Neuronal stem cell (in vitro differentiated cells): Measurements from ENCODE around the gene CRYAB.
"Not testable (repeated sequence)": the region's sequence is repeated elsewhere in the genome, so short reads cannot be mapped to it uniquely, and the experiment has no call there.

Experiments used
- DNase-seq: peaks from one replicate; pipeline ENCODE4 v3.0.0-alpha.2; 2013; ENCODE audit warnings: low spot score
- H2AFZ ChIP-seq: one replicate; pipeline ENCODE4 v1.6.1; 2013; ENCODE audit warnings: mild to moderate bottlenecking, low read length, inconsistent platforms
- H2AK5ac ChIP-seq: 2 replicates; pipeline ENCODE4 v1.6.1; 2013; ENCODE audit warnings: low read depth, mild to moderate bottlenecking, inconsistent platforms, low read length, moderate library complexity, mixed read lengths
- H2BK120ac ChIP-seq: 2 replicates; pipeline ENCODE4 v1.6.1; 2013; ENCODE audit warnings: low read depth, mild to moderate bottlenecking, inconsistent platforms, low read length, moderate library complexity, mixed read lengths
- H2BK12ac ChIP-seq: one replicate; pipeline ENCODE4 v1.6.1; 2013; ENCODE audit warnings: low read length, inconsistent platforms
- H2BK15ac ChIP-seq: 2 replicates; pipeline ENCODE4 v1.6.1; 2013; ENCODE audit warnings: mild to moderate bottlenecking, low read length, inconsistent platforms, mixed read lengths
- H2BK5ac ChIP-seq: one replicate; pipeline ENCODE4 v1.6.1; 2013; ENCODE audit warnings: inconsistent platforms, mild to moderate bottlenecking, low read length, moderate library complexity
- H3K14ac ChIP-seq: one replicate; pipeline ENCODE4 v1.6.1; 2013; ENCODE audit warnings: low read length, inconsistent platforms
- H3K18ac ChIP-seq: 2 replicates; pipeline ENCODE4 v1.6.1; 2013; ENCODE audit warnings: low read length, inconsistent platforms
- H3K23ac ChIP-seq: 2 replicates; pipeline ENCODE4 v1.6.1; 2013; ENCODE audit warnings: low read depth, mild to moderate bottlenecking, mixed read lengths, low read length, inconsistent platforms; ENCODE audit not compliant: poor library complexity
- H3K27ac ChIP-seq: replicated peaks from 3 replicates; pipeline ENCODE4 v1.5.1; 2013; ENCODE audit warnings: low read length, inconsistent platforms
- H3K27me3 ChIP-seq, 3 experiments: 2 replicates each; pipeline ENCODE4 v1.6.1; 2013; ENCODE audit warnings: low read length in 3 of 3, mild to moderate bottlenecking in 2 of 3, inconsistent platforms in 1 of 3, low read depth in 1 of 3, mixed read lengths in 1 of 3, moderate library complexity in 1 of 3; ENCODE audit not compliant: control insufficient read depth in 3 of 3, insufficient read depth in 3 of 3
- H3K36me3 ChIP-seq, 2 donors: replicated peaks in 1 of 2; 2 replicates each; pipeline ENCODE4 v1.6.1; 2013; ENCODE audit warnings: low read length in 2 of 2; ENCODE audit not compliant: control insufficient read depth in 2 of 2, insufficient read depth in 2 of 2
- H3K4ac ChIP-seq: 2 replicates; pipeline ENCODE4 v1.6.1; 2013; ENCODE audit warnings: inconsistent platforms, mild to moderate bottlenecking, low read length, moderate library complexity
- H3K4me1 ChIP-seq, 2 donors: 1 replicate in 1 of 2; 2 replicates in 1 of 2; pipeline ENCODE4 v1.6.1; 2013; ENCODE audit warnings: low read length in 2 of 2, low read depth in 1 of 2; ENCODE audit not compliant: control insufficient read depth in 2 of 2, insufficient read depth in 1 of 2
- H3K4me2 ChIP-seq: one replicate; pipeline ENCODE4 v1.6.1; 2013; ENCODE audit warnings: mild to moderate bottlenecking, low read length, inconsistent platforms; ENCODE audit not compliant: insufficient read depth, poor library complexity, severe bottlenecking
- H3K4me3 ChIP-seq, 2 donors: 2 replicates each; pipeline ENCODE4 v1.5.1; 2013; ENCODE audit warnings: low read length in 2 of 2, mild to moderate bottlenecking in 2 of 2, inconsistent platforms in 1 of 2, moderate library complexity in 1 of 2
- H3K79me1 ChIP-seq: one replicate; pipeline ENCODE4 v1.6.1; 2013; ENCODE audit warnings: low read depth, mild to moderate bottlenecking, inconsistent platforms, low read length, moderate library complexity
- H3K9ac ChIP-seq: one replicate; pipeline ENCODE4 v1.6.1; 2013; ENCODE audit warnings: mild to moderate bottlenecking, low read depth, low read length, inconsistent platforms; ENCODE audit not compliant: poor library complexity
- H3K9me3 ChIP-seq, 2 donors: replicated peaks in 1 of 2; 2 replicates each; pipeline versions ENCODE3 to v1.6.1; 2013; ENCODE audit warnings: low read length in 2 of 2, mild to moderate bottlenecking in 2 of 2, inconsistent platforms in 1 of 2, low read depth in 1 of 2, mixed read lengths in 1 of 2, moderate library complexity in 1 of 2; ENCODE audit not compliant: control insufficient read depth in 2 of 2, insufficient read depth in 1 of 2
- H4K8ac ChIP-seq: one replicate; pipeline ENCODE4 v1.6.1; 2013; ENCODE audit warnings: low read depth, mild to moderate bottlenecking, inconsistent platforms, low read length, moderate library complexity
- H4K91ac ChIP-seq: one replicate; pipeline ENCODE4 v1.6.1; 2013; ENCODE audit warnings: low read length, low read depth, mild to moderate bottlenecking, inconsistent platforms; ENCODE audit not compliant: poor library complexity
- WGBS, 2 donors: extraction: QIAGEN DNeasy Blood & Tissue Kit; methylation state at CpG; one replicate each; pipeline ENCODE4 v1.1.7; 2013; ENCODE audit warnings: missing lambda C conversion rate in 2 of 2, mixed read lengths in 1 of 2; ENCODE audit not compliant: insufficient read length in 2 of 2, insufficient replicate concordance in 1 of 2; ENCODE audit errors: extremely low coverage in 2 of 2; 5-methylcytosine and 5-hydroxymethylcytosine counted together

The CRYAB gene

DNA sequence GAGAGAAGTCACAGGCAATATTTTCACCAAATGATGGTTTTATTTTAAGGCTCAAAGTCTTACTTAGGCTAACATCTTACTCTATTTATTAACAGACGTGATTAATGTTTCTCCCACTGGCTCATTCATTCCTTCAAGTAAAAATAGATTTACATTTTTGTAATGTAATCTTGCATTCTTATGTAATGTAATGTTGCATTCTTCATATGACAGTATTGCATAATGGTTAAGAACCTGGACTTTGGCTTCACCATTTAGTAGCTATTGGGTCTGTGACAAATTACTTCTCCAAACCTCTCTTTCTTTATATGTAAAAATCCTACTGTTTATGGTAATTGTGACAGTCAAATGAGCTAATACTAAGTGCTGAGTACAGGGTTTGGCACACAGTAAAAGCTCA lies 22.3 kb upstream of the CRYAB start:
- DNase-seq, result no peak
- H3K27ac ChIP-seq, result no peak overlapping the region

DNA sequence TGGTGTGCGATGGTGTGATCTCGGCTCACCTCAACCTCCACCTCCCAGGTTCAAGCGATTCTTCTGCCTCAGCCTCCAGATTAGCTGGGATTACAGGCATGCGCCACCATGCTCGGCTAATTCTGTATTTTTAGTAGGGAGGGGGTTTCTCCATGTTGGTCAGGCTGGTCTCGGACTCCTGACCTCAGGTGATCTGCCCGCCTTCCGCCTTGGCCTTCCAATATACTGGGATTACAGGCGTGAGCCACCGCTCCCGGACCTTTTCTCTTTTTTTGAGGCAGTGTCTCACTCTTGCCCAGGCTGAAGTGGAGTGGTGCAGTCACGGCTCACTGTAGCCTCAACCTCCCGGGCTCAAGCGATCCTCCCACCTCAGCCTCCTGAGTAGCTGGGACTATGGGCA lies 21.6 kb upstream of the CRYAB start:
- H3K27me3 ChIP-seq, H3K79me1 ChIP-seq, H3K18ac ChIP-seq, H4K91ac ChIP-seq, H2AFZ ChIP-seq, H2BK12ac ChIP-seq, DNase-seq, H2AK5ac ChIP-seq, H3K4me3 ChIP-seq, H3K9ac ChIP-seq, H2BK120ac ChIP-seq, H2BK5ac ChIP-seq, H3K36me3 ChIP-seq, H3K4ac ChIP-seq, H3K23ac ChIP-seq, H3K9me3 ChIP-seq, H3K27ac ChIP-seq, H2BK15ac ChIP-seq, H3K4me2 ChIP-seq, H3K14ac ChIP-seq: not testable (repeated sequence)
- peak overlapping the region; percentile 25 for H4K8ac ChIP-seq
- peaks cover 11 to 29% of the 10 kb centered on the region in 2 donors for H3K4me1 ChIP-seq
- WGBS, 2 donors, result no CpG with 5 or more reads among the region's 14 CpGs

More for the DNA sequence above, 22.3 kb upstream of the CRYAB start:
- Histone ChIP-seq H3K9ac (no peak overlapping the region), H3K14ac (no peak overlapping the region), H2BK12ac (no peak overlapping the region), H3K79me1 (no peaks in the 10 kb centered on the region), H4K8ac (no peak overlapping the region), H3K36me3 (peaks cover 0 to 7% of the 10 kb centered on the region in 2 donors), H3K4me1 (peaks cover 16 to 35% of the 10 kb centered on the region in 2 donors), H3K9me3 (no peaks in the 10 kb centered on the region), H3K4me3 (no peak overlapping the region), H2AFZ (no peak overlapping the region), H2BK120ac (no peak overlapping the region), H4K91ac (no peak overlapping the region), H2AK5ac (no peak overlapping the region), H3K18ac (no peak overlapping the region), H2BK15ac (no peak overlapping the region), H3K23ac (no peak overlapping the region), H3K4me2 (no peak overlapping the region), H3K27me3 (no peaks in the 10 kb centered on the region), H2BK5ac (no peak overlapping the region), H3K4ac (no peak overlapping the region)
- WGBS, 2 donors, result no CpG with 5 or more reads among the region's 1 CpG

DNA sequence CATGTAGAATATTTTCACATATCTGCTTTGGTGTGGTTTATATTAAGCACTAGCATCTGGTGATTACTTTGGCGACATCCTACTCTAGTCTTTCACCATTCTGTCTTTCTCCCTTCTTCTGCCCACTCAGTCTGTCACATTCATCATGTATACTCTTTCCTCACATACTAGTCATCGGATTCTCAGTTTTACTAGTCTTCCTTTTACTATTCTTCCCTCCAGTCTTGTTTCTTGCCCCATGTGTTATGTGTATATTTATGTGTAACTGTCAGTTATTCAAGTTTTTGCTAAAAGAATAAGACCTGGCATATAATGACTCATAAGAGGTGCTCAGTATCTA lies 21.0 kb upstream of the CRYAB start:
- Histone ChIP-seq H3K14ac (no peak overlapping the region), H3K36me3 (peaks cover 0 to 7% of the 10 kb centered on the region in 2 donors), H3K9me3 (no peaks in the 10 kb centered on the region), H3K4me2 (no peak overlapping the region), H2BK15ac (no peak overlapping the region), H3K4me1 (peaks cover 6 to 24% of the 10 kb centered on the region in 2 donors), H3K27ac (no peak overlapping the region), H4K91ac (no peak overlapping the region), H3K79me1 (no peaks in the 10 kb centered on the region), H2AFZ (no peak overlapping the region), H3K4ac (no peak overlapping the region), H3K4me3 (no peak overlapping the region), H4K8ac (no peak overlapping the region), H3K23ac (no peak overlapping the region), H2BK12ac (no peak overlapping the region), H2BK120ac (no peak overlapping the region), H3K27me3 (no peaks in the 10 kb centered on the region), H2BK5ac (no peak overlapping the region), H3K18ac (no peak overlapping the region), H3K9ac (no peak overlapping the region), H2AK5ac (no peak overlapping the region)
- WGBS, 2 donors, result no CpG with 5 or more reads among the region's 2 CpGs
- DNase-seq, result no peak

DNA sequence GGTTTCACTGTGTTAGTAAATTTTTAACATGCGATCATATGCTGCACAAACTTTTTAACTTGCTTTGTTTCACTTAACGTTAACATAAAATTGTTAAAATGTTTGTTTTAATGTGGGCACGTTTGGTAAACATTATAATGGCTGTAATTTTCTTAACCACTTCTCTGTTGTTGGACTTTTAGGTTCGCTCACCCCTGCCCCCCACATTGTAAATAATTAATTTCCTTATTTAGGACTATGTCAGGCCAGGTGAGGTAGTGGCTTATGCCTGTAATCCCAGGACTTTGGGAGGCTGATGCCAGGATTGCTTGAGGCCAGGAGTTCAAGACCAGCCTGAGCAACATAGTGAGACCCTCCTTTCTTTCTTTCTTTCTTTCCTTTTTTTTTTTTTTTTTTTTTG lies 18.9 kb upstream of the CRYAB start:
- DNase-seq, result no peak
- no peak overlapping the region for H2BK5ac ChIP-seq
- H3K4me1 ChIP-seq, result peaks cover 9 to 19% of the 10 kb centered on the region in 2 donors
- H3K36me3 ChIP-seq, result peaks cover 0 to 7% of the 10 kb centered on the region in 2 donors
- WGBS, 2 donors, result no CpG with 5 or more reads among the region's 4 CpGs
- H2BK120ac ChIP-seq, result no peak overlapping the region
- H2BK12ac ChIP-seq, result no peak overlapping the region
- H3K4me3 ChIP-seq, result no peak overlapping the region
- no peak overlapping the region for H3K27ac ChIP-seq
- no peak overlapping the region for H2AFZ ChIP-seq
- no peak overlapping the region for H2AK5ac ChIP-seq
- no peaks in the 10 kb centered on the region for H3K9me3 ChIP-seq
- H4K8ac ChIP-seq, result no peak overlapping the region
- H3K79me1 ChIP-seq, result no peaks in the 10 kb centered on the region
- no peaks in the 10 kb centered on the region for H3K27me3 ChIP-seq
- H3K23ac ChIP-seq, result no peak overlapping the region
- no peak overlapping the region for H3K14ac ChIP-seq
- no peak overlapping the region for H4K91ac ChIP-seq
- no peak overlapping the region for H3K18ac ChIP-seq
- H2BK15ac ChIP-seq, result no peak overlapping the region
- no peak overlapping the region for H3K4ac ChIP-seq
- no peak overlapping the region for H3K4me2 ChIP-seq
- H3K9ac ChIP-seq, result no peak overlapping the region
